Cardiac atrium fibroblast (primary cell): ENCODE results near the gene ODAD3. TPM values are rescaled to one million over a fixed set of nuclear protein-coding genes. Genes with fewer than 3 reads are reported as not detected.

ENCODE experiments used
- total RNA-seq: library from RNA; depleted of rRNA; stranded (reverse); fragments of >200 nt; gene quantifications from 2 replicates; pipeline ENCODE4 v1.2.3, GENCODE V29; 2015

ODAD3 gene
- 0.65 TPM in 1 of 2 replicates, not detected in the other for total RNA-seq

GRCh38 chr19:11435057-11435832 is at the start of gene ODAD3, which contains the start of gene PRKCSH:
Gene ODAD3 (minus strand): TSS chr19:11435121. CDS start chr19:11435016, 105 bp downstream.
Gene PRKCSH (plus strand): TSS chr19:11435635. CDS start chr19:11436118, 483 bp downstream.

GRCh38 chr19:11480715-11481533 is 46.0 kb upstream of the ODAD3 start, which contains the start of gene ELAVL3:
Gene ELAVL3 (minus strand): TSS chr19:11481046. CDS start chr19:11480608, 438 bp downstream.

GRCh38 chr19:11418549-11419506 is 16.1 kb downstream of the ODAD3 start, which contains the start of gene RGL3:
Gene RGL3 (minus strand): TSS chr19:11419314. CDS start chr19:11419278, 36 bp downstream.

GRCh38 chr19:11374433-11375142 is 60.3 kb downstream of the ODAD3 start, which contains the start of gene SWSAP1:
Gene SWSAP1 (plus strand): TSS chr19:11374666. CDS start chr19:11374681, 15 bp downstream.

Other genes with a start within 250 kb of the ODAD3 start
- gene KANK2, start 237.6 kb downstream of the ODAD3 start, total RNA-seq, result 157 and 175 TPM in 2 replicates
- gene ANGPTL8, start 195.5 kb downstream of the ODAD3 start, total RNA-seq, result not detected in 2 replicates
- gene DOCK6, start 172.6 kb downstream of the ODAD3 start, total RNA-seq, result 25.1 and 29.4 TPM in 2 replicates
- gene TSPAN16, start 139.0 kb downstream of the ODAD3 start, total RNA-seq, result not detected in 2 replicates
- gene RAB3D, start 95.5 kb downstream of the ODAD3 start, total RNA-seq, result 16.4 and 25.6 TPM in 2 replicates
- 105 and 189 TPM in 2 replicates for gene TMEM205, start 88.9 kb downstream of the ODAD3 start, total RNA-seq
- gene CCDC159, start 88.6 kb downstream of the ODAD3 start, total RNA-seq, result 7.6 and 8.1 TPM in 2 replicates
- gene PLPPR2, start 79.7 kb downstream of the ODAD3 start, total RNA-seq, result 54.5 and 59.3 TPM in 2 replicates
- 0.18 and 1.3 TPM in 2 replicates for gene SWSAP1, start 60.5 kb downstream of the ODAD3 start, total RNA-seq
- gene EPOR, start 50.8 kb downstream of the ODAD3 start, total RNA-seq, result 11.4 and 11.5 TPM in 2 replicates
- 6.0 and 7.2 TPM in 2 replicates for gene RGL3, start 15.8 kb downstream of the ODAD3 start, total RNA-seq
- gene PRKCSH, start 514 bp upstream of the ODAD3 start, total RNA-seq, result 247 and 249 TPM in 2 replicates
- gene ELAVL3, start 45.9 kb upstream of the ODAD3 start, total RNA-seq, result not detected in 2 replicates
- gene ZNF653, start 70.7 kb upstream of the ODAD3 start, total RNA-seq, result 3.1 and 14.4 TPM in 2 replicates
- gene ECSIT, start 94.0 kb upstream of the ODAD3 start, total RNA-seq, result 27.4 and 33.5 TPM in 2 replicates
- gene CNN1, start 103.7 kb upstream of the ODAD3 start, total RNA-seq, result 3.2 and 3.6 TPM in 2 replicates
- gene ELOF1, start 124.1 kb upstream of the ODAD3 start, total RNA-seq, result 34.5 and 34.7 TPM in 2 replicates
- gene ACP5, start 142.5 kb upstream of the ODAD3 start, total RNA-seq, result 1.3 TPM in 1 of 2 replicates, not detected in the other
- gene ZNF627, start 162.4 kb upstream of the ODAD3 start, total RNA-seq, result 8.7 and 10.7 TPM in 2 replicates